HFFc6 (cell line): ENCODE measurements around the gene SSR1. TPM values are rescaled to one million over a fixed set of nuclear protein-coding genes. Genes with fewer than 3 reads are reported as not detected.

ENCODE experiments used
- DNase-seq: peaks from one replicate; pipeline ENCODE4 v3.0.0-alpha.2; 2018
- H3K27ac Mint-ChIP-seq: 2 replicates; pipeline ENCODE4 v1.8.0; 2020; ENCODE audit warnings: mild to moderate bottlenecking, mixed read lengths
- H3K27me3 Mint-ChIP-seq: 2 replicates; pipeline ENCODE4 v1.8.0; 2021; ENCODE audit warnings: mild to moderate bottlenecking, moderate library complexity, mixed read lengths; ENCODE audit not compliant: insufficient read depth
- H3K36me3 Mint-ChIP-seq: 2 replicates; pipeline ENCODE4 v1.8.0; 2021; ENCODE audit warnings: low read depth, mixed read lengths
- H3K4me1 Mint-ChIP-seq: 2 replicates; pipeline ENCODE4 v1.8.0; 2020; ENCODE audit warnings: low read depth, mixed read lengths
- H3K4me3 Mint-ChIP-seq: 2 replicates; pipeline ENCODE4 v1.8.0; 2020; ENCODE audit warnings: mild to moderate bottlenecking, moderate library complexity, mixed read lengths
- H3K9me3 Mint-ChIP-seq: 2 replicates; pipeline ENCODE4 v1.8.0; 2020; ENCODE audit warnings: mild to moderate bottlenecking, mixed read lengths
- total RNA-seq, 6 experiments: library from RNA; stranded (reverse); fragmentation: NEBNext Ultra II Directional; extraction: Animal tissue kit (Norgen Biotek cat#: 25700); gene quantifications; 2 replicates in 1 of 6; 3 replicates in 5 of 6; pipeline ENCODE4 v1.2.3, GENCODE V29; 2021
- TF ChIP-seq, protein P1 (sequence below): fragments of 200-600 bp; sonication (generic); IDR thresholded peaks from 2 replicates; pipeline ENCODE4 v1.5.0; 2021; ENCODE audit warnings: antibody characterized with exemption, mild to moderate bottlenecking

The SSR1 gene
- total RNA-seq, 6 experiments from 2014 or later, result 279 to 334 (median 307) TPM

DNA sequence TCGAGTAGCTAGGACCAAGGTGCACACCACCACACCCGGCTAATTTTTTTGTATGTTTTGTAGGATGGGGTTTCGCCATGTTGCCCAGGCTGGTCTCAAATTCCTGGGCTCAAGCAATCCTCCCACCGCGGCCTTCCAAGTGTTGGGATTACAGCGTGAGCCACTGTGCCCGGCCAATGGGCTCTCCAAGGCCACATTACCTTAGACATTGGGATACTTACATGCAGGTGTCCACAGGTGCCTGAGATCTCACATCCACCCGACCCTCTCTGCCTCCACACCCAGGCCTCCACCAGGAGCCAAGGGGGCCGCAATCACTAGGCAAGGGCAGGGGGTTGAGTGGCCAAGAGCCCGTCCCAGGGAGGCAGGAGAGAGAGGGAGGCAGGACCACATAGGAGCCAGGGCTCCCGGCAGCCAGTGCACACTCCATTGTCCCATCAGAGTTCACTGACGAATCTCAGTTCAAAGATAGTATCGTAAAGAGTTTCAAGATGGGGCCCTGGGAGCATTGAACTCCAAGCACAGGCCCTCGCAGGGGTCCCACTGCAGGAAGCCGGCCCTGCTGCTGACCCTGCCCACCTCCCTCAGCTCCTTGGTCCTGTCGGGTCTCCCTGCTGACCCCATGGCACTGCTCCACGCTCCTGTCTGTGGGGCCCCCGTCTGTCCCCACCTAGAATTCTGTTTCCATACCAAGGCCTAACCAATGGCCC is 55.3 kb downstream of the SSR1 start:
- H3K27ac Mint-ChIP-seq, result no peak overlapping the region
- TF ChIP-seq, protein P1, sequence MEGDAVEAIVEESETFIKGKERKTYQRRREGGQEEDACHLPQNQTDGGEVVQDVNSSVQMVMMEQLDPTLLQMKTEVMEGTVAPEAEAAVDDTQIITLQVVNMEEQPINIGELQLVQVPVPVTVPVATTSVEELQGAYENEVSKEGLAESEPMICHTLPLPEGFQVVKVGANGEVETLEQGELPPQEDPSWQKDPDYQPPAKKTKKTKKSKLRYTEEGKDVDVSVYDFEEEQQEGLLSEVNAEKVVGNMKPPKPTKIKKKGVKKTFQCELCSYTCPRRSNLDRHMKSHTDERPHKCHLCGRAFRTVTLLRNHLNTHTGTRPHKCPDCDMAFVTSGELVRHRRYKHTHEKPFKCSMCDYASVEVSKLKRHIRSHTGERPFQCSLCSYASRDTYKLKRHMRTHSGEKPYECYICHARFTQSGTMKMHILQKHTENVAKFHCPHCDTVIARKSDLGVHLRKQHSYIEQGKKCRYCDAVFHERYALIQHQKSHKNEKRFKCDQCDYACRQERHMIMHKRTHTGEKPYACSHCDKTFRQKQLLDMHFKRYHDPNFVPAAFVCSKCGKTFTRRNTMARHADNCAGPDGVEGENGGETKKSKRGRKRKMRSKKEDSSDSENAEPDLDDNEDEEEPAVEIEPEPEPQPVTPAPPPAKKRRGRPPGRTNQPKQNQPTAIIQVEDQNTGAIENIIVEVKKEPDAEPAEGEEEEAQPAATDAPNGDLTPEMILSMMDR, result no peak
- peaks cover 20% of the 10 kb centered on the region for H3K9me3 Mint-ChIP-seq
- no peak for DNase-seq
- no peaks in the 10 kb centered on the region for H3K36me3 Mint-ChIP-seq
- peaks cover 21% of the 10 kb centered on the region for H3K4me1 Mint-ChIP-seq
- peaks cover 11% of the 10 kb centered on the region for H3K27me3 Mint-ChIP-seq
- no peak overlapping the region for H3K4me3 Mint-ChIP-seq

DNA sequence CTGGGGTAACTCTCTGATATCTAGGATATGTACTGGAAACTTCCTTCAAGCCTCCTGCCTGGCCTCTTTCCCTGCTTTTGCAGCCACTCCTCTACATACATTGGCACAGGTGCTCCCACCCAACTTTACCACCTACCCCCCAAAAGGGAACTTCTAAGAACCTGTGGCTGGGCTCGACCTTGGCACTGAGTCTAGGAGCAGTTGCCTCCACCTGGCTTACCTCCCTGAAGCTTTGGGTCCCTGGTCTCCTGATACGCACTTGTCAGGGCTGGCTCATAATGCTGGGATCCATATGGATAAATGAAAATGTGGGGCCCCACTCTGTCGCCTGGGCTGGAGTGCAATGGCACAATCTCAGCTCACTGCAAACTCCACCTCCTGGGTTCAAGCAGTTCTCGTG is 56.2 kb downstream of the SSR1 start:
- TF ChIP-seq, protein P1, result no peak
- H3K9me3 Mint-ChIP-seq, result peaks cover 20% of the 10 kb centered on the region
- H3K36me3 Mint-ChIP-seq, result no peaks in the 10 kb centered on the region
- no peak for DNase-seq
- H3K27me3 Mint-ChIP-seq, result peaks cover 11% of the 10 kb centered on the region
- no peak overlapping the region for H3K4me3 Mint-ChIP-seq
- H3K4me1 Mint-ChIP-seq, result peaks cover 15% of the 10 kb centered on the region
- no peak overlapping the region for H3K27ac Mint-ChIP-seq

DNA sequence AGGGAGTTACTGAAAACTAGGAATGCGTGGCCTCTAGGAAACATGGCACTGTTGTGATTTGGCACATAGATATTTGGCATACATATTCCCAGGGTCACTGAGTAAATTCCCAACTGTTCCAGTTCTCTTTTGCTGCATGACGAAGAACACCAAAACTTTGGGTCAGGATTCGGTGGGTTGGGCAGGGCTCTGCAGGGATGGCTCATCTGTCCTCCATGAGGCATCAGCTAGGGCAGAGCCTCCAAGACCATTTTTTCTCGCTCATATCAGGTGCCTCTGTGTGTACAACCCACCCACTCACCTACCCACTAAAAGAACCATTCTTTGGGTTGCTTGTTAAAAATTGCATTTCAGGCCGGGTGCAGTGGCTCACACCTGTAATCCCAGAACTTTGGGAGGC is 57.1 kb downstream of the SSR1 start:
- H3K27me3 Mint-ChIP-seq, result peaks cover 11% of the 10 kb centered on the region
- H3K36me3 Mint-ChIP-seq, result no peaks in the 10 kb centered on the region
- no peak overlapping the region for H3K27ac Mint-ChIP-seq
- no peak for DNase-seq
- H3K4me3 Mint-ChIP-seq, result no peak overlapping the region
- peaks cover 20% of the 10 kb centered on the region for H3K9me3 Mint-ChIP-seq
- H3K4me1 Mint-ChIP-seq, result peaks cover 10% of the 10 kb centered on the region
- TF ChIP-seq, protein P1, result no peak

DNA sequence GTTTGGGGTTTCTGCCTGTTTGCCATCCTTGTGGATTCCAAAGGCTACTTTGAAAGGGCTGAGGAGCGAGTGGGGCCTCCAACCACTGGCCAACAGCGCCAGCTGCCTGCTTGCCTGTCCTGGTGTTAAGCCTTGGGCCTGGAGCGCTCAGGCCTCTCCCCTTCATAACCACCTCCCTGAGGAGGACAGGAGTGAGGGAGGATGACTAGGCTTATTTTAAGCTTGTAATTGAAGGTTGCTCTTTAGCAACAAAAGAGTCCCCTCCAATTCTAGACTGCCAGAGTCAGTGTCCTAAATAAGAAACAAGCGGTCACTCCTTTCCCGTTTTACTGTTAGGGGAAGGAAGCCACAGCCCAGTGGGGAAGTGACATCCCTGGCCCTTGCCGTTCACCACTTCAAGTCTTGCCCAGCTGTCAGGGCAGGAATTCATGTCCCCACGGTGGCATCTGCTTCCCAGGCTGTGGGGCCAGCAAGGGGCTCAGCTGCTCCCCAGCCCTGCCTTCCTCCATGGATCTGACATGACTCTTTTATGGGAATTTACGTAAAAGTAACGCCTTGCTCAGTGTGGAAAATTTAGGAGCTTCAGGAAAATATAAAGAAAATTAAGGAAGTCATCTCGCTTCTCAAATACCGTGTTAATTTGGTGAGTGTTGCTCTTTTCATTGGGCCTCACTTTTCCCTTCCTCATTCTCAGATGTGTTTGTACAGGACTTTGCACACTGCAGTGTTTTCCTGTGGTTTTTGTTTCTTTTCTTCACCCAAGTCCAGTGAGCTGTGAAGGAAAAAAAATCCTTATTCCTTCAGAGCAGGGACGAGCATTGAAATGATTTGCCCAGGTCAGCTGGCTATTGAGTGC is 57.8 kb downstream of the SSR1 start:
- no peak overlapping the region for H3K4me3 Mint-ChIP-seq
- H3K27me3 Mint-ChIP-seq, result peaks cover 11% of the 10 kb centered on the region
- no peak overlapping the region for H3K27ac Mint-ChIP-seq
- peaks cover 10% of the 10 kb centered on the region; the same call in 1 of the 2 replicates for H3K4me1 Mint-ChIP-seq
- TF ChIP-seq, protein P1, result no peak
- no peaks in the 10 kb centered on the region for H3K36me3 Mint-ChIP-seq
- DNase-seq, result no peak
- peaks cover 20% of the 10 kb centered on the region for H3K9me3 Mint-ChIP-seq

DNA sequence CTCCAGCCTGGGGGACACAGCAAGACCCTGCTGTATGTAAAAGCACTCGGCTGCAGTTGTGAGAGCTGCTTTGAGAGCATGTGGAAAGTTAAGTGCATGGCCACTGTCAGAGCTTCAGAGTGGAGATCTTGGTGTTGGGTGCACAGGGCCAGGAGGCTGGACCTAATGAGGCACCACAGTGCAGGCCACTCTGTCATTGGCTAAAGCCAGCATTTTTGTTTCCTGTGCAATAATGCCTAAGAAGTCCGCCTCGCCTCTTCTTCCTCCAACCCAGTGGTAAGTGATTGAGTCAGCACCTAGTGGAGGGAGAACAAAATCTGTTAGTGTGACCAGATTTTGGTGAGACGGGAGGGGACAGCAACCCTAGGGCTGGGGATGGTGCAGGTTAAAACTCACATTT is 60.6 kb downstream of the SSR1 start:
- H3K4me1 Mint-ChIP-seq, result peaks cover 29% of the 10 kb centered on the region
- peaks cover 11% of the 10 kb centered on the region for H3K27me3 Mint-ChIP-seq
- H3K27ac Mint-ChIP-seq, result no peak overlapping the region
- TF ChIP-seq, protein P1, result no peak
- no peak overlapping the region for H3K4me3 Mint-ChIP-seq
- H3K36me3 Mint-ChIP-seq, result peaks cover 8% of the 10 kb centered on the region; the same call in 1 of the 2 replicates
- no peak for DNase-seq
- H3K9me3 Mint-ChIP-seq, result peaks cover 20% of the 10 kb centered on the region
